ENCODE measurements around the gene UPK2.

The UPK2 gene

GRCh38 chr11:118956094-118956846 lies at the start of gene UPK2:
TSS of gene UPK2 (plus strand) at chr11:118956298. CDS start at chr11:118956351, 53 bp downstream.
- Histone ChIP-seq H3K9me2 (replicated peaks; ENCODE audit: low read depth, low read length) (no peaks in the 10 kb centered on the region), H3K4me2 (ENCODE audit: low read depth, low read length, poor library complexity, severe bottlenecking) (no peak within 1 kb of the TSS), H3K27me3 (ENCODE audit: insufficient read depth, low read length, poor library complexity, severe bottlenecking) (no peaks in the 10 kb centered on the region)

GRCh38 chr11:118907051-118908042 lies 48.8 kb upstream of the UPK2 start:
- H3K9ac ChIP-seq (ENCODE audit: low read depth, low read length, poor library complexity, severe bottlenecking): no peak overlapping the region
- H3K79me2 ChIP-seq (ENCODE audit: insufficient read depth, low read length): peaks cover 22% of the 10 kb centered on the region
- H3K9me2 ChIP-seq (replicated peaks; ENCODE audit: low read depth, low read length): no peaks in the 10 kb centered on the region
- H3K27me3 ChIP-seq (ENCODE audit: insufficient read depth, low read length, poor library complexity, severe bottlenecking): no peaks in the 10 kb centered on the region
- H3K9me3 ChIP-seq (ENCODE audit: insufficient read depth, low read depth, low read length): no peaks in the 10 kb centered on the region
- no peaks in the 10 kb centered on the region for H3F3A ChIP-seq (ENCODE audit: low read depth)
- TF ChIP-seq, protein P1, sequence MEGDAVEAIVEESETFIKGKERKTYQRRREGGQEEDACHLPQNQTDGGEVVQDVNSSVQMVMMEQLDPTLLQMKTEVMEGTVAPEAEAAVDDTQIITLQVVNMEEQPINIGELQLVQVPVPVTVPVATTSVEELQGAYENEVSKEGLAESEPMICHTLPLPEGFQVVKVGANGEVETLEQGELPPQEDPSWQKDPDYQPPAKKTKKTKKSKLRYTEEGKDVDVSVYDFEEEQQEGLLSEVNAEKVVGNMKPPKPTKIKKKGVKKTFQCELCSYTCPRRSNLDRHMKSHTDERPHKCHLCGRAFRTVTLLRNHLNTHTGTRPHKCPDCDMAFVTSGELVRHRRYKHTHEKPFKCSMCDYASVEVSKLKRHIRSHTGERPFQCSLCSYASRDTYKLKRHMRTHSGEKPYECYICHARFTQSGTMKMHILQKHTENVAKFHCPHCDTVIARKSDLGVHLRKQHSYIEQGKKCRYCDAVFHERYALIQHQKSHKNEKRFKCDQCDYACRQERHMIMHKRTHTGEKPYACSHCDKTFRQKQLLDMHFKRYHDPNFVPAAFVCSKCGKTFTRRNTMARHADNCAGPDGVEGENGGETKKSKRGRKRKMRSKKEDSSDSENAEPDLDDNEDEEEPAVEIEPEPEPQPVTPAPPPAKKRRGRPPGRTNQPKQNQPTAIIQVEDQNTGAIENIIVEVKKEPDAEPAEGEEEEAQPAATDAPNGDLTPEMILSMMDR (conservative IDR thresholded peaks at IDR 0.05; ENCODE audit: low read length): peak; percentile 88
- no peak for TF ChIP-seq EZH2phosphoT487 (IDR thresholded peaks at IDR 0.05; ENCODE audit: borderline replicate concordance)
- H3K4me3 ChIP-seq (ENCODE audit: low read length, poor library complexity, severe bottlenecking): no peak overlapping the region
- no peak overlapping the region for H3K4me2 ChIP-seq (ENCODE audit: low read depth, low read length, poor library complexity, severe bottlenecking)
- H4K20me1 ChIP-seq (ENCODE audit: insufficient read depth, low read length, poor library complexity, severe bottlenecking): no peaks in the 10 kb centered on the region
- H3K4me1 ChIP-seq (ENCODE audit: insufficient read depth, low read length, poor library complexity, severe bottlenecking): peaks cover 17% of the 10 kb centered on the region
- H2AFZ ChIP-seq (ENCODE audit: low read length): no peak overlapping the region
- peaks cover 24% of the 10 kb centered on the region; the same call in 1 of the 2 replicates for H3K36me3 ChIP-seq (ENCODE audit: insufficient read depth, low read length)

More at GRCh38 chr11:118956094-118956846, at the start of gene UPK2:
- no peaks in the 10 kb centered on the region for H4K20me1 ChIP-seq (ENCODE audit: insufficient read depth, low read length, poor library complexity, severe bottlenecking)
- no peak within 1 kb of the TSS for H3K9ac ChIP-seq (ENCODE audit: low read depth, low read length, poor library complexity, severe bottlenecking)
- H2AFZ ChIP-seq (ENCODE audit: low read length): no peak within 1 kb of the TSS
- TF ChIP-seq, protein P1 (conservative IDR thresholded peaks at IDR 0.05; ENCODE audit: low read length): peak; percentile 94
- no peak for TF ChIP-seq EZH2phosphoT487 (IDR thresholded peaks at IDR 0.05; ENCODE audit: borderline replicate concordance)
- H3K4me1 ChIP-seq (ENCODE audit: insufficient read depth, low read length, poor library complexity, severe bottlenecking): no peaks in the 10 kb centered on the region
- H3F3A ChIP-seq (ENCODE audit: low read depth): no peaks in the 10 kb centered on the region
- H3K9me3 ChIP-seq (ENCODE audit: insufficient read depth, low read depth, low read length): no peaks in the 10 kb centered on the region
- no peaks in the 10 kb centered on the region for H3K36me3 ChIP-seq (ENCODE audit: insufficient read depth, low read length)
- H3K4me3 ChIP-seq (ENCODE audit: low read length, poor library complexity, severe bottlenecking): no peak within 1 kb of the TSS
- H3K79me2 ChIP-seq (ENCODE audit: insufficient read depth, low read length): no peaks in the 10 kb centered on the region

DNA sequence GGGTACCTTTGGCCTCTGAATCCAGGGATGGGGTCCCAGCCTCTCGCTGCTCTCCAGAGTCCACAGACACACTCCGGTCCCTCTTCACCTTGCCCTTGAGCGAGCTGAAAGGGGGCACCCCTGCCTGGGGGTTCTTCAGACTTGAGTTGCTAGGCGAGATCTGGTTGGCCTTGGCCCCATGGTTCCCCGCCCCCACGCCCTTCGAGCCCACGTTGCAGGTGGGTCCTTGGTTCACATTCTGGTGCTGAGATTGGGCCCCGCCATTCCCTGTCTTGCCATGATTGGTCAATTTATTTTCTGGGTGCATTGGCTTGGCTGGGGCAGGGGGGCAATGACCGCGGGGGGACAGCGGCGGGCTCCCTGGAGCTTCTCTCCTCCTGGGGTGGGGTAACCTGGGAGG lies 47.8 kb upstream of the UPK2 start:
- peaks cover 25% of the 10 kb centered on the region for H3K79me2 ChIP-seq (ENCODE audit: insufficient read depth, low read length)
- H3K9me3 ChIP-seq (ENCODE audit: insufficient read depth, low read depth, low read length): no peaks in the 10 kb centered on the region
- no peaks in the 10 kb centered on the region for H3F3A ChIP-seq (ENCODE audit: low read depth)
- no peak overlapping the region for H3K4me3 ChIP-seq (ENCODE audit: low read length, poor library complexity, severe bottlenecking)
- peaks cover 22% of the 10 kb centered on the region; the same call in 1 of the 2 replicates for H3K36me3 ChIP-seq (ENCODE audit: insufficient read depth, low read length)
- no peak overlapping the region for H3K4me2 ChIP-seq (ENCODE audit: low read depth, low read length, poor library complexity, severe bottlenecking)
- peaks cover 26% of the 10 kb centered on the region for H3K4me1 ChIP-seq (ENCODE audit: insufficient read depth, low read length, poor library complexity, severe bottlenecking)
- H3K9me2 ChIP-seq (replicated peaks; ENCODE audit: low read depth, low read length): no peaks in the 10 kb centered on the region
- no peaks in the 10 kb centered on the region for H3K27me3 ChIP-seq (ENCODE audit: insufficient read depth, low read length, poor library complexity, severe bottlenecking)
- no peak for TF ChIP-seq EZH2phosphoT487 (IDR thresholded peaks at IDR 0.05; ENCODE audit: borderline replicate concordance)
- TF ChIP-seq, protein P1 (conservative IDR thresholded peaks at IDR 0.05; ENCODE audit: low read length): no peak
- no peak overlapping the region for H2AFZ ChIP-seq (ENCODE audit: low read length)
- H3K9ac ChIP-seq (ENCODE audit: low read depth, low read length, poor library complexity, severe bottlenecking): no peak overlapping the region
- H4K20me1 ChIP-seq (ENCODE audit: insufficient read depth, low read length, poor library complexity, severe bottlenecking): no peaks in the 10 kb centered on the region

All from Loucy (cell line).